ENCODE results near the gene DNAH12. TPM values are rescaled to one million over a fixed set of nuclear protein-coding genes. Genes with fewer than 3 reads are reported as not detected.
"Not testable (repeated sequence)": the region's sequence is repeated elsewhere in the genome, so short reads cannot be mapped to it uniquely, and the experiment has no call there.

The DNAH12 gene
- total RNA-seq, 2 experiments from 2014 or later: not detected

GRCh38 chr3:57354768-57355167 lies 189.4 kb downstream of the DNAH12 start:
- H3K4me3 Mint-ChIP-seq: no peak overlapping the region
- POLR2A ChIA-PET: no interaction called here
- H3K4me1 Mint-ChIP-seq: no peaks in the 10 kb centered on the region
- CTCF ChIA-PET: interaction anchor here (0.6 kb wide), 1 partner anchor 381 kb away, joined by 3 read pairs; no protein-coding TSS in a partner anchor
- H3K9me3 Mint-ChIP-seq (ENCODE audit: low read depth): no peaks in the 10 kb centered on the region
- H3K27ac Mint-ChIP-seq: no peak overlapping the region
- intact Hi-C loops (cut with DNase I, micrococcal nuclease): loop anchor here in 1 of 2 experiments (10.0 kb wide), 1 partner anchor 60 kb away; no protein-coding TSS in a partner anchor
- ATAC-seq: no peak
- DNase-seq: no peak
- no peaks in the 10 kb centered on the region for H3K27me3 Mint-ChIP-seq
- no peaks in the 10 kb centered on the region for H3K36me3 Mint-ChIP-seq (ENCODE audit: low read depth)

DNA sequence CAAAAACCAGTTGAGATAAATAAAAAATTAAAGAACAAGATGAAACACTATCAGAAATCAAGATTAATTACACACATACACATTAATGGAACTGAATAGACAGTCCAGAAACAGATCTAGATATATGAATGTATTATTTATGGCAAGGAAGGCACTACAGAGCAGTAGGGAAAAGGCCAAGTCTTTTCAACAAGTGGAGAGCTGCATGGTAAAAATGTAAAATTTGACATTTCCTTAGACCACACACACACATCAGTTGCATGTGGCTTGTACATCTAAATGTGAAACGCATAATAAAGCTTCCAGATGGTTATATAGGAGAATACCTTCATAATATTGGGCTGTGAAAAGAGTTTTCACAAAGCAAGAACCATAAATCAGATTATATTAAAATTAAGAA lies 193.9 kb downstream of the DNAH12 start:
- intact Hi-C loops (cut with DNase I, micrococcal nuclease): loop anchor here in 1 of 2 experiments (10.0 kb wide), 1 partner anchor 65 kb away; no protein-coding TSS in a partner anchor
- no peaks in the 10 kb centered on the region for H3K27me3 Mint-ChIP-seq
- CTCF ChIA-PET: interaction anchor here (0.9 kb wide), 1 partner anchor 47 kb away, joined by 3 read pairs; no protein-coding TSS in a partner anchor
- ATAC-seq (no peak), DNase-seq (no peak)
- no peaks in the 10 kb centered on the region for H3K36me3 Mint-ChIP-seq (ENCODE audit: low read depth)
- no peaks in the 10 kb centered on the region for H3K4me1 Mint-ChIP-seq
- no peak overlapping the region for H3K27ac Mint-ChIP-seq
- no peak overlapping the region for H3K4me3 Mint-ChIP-seq
- POLR2A ChIA-PET: no interaction called here
- no peaks in the 10 kb centered on the region for H3K9me3 Mint-ChIP-seq (ENCODE audit: low read depth)

- POLR2A ChIA-PET: not testable (repeated sequence)
Observed at GRCh38 chr3:57339071-57339642, 205.0 kb downstream of the DNAH12 start.

GRCh38 chr3:57338272-57339070 lies 205.7 kb downstream of the DNAH12 start:
- POLR2A ChIA-PET; H3K36me3 Mint-ChIP-seq (ENCODE audit: low read depth); CTCF ChIA-PET; intact Hi-C loops (cut with DNase I, micrococcal nuclease); H3K27ac Mint-ChIP-seq; H3K4me3 Mint-ChIP-seq; H3K27me3 Mint-ChIP-seq; H3K9me3 Mint-ChIP-seq (ENCODE audit: low read depth); H3K4me1 Mint-ChIP-seq; ATAC-seq; DNase-seq: not testable (repeated sequence)

More at GRCh38 chr3:57339071-57339642, 205.0 kb downstream of the DNAH12 start:
- DNase-seq; H3K4me3 Mint-ChIP-seq; intact Hi-C loops (cut with DNase I, micrococcal nuclease); H3K36me3 Mint-ChIP-seq (ENCODE audit: low read depth); H3K4me1 Mint-ChIP-seq; ATAC-seq; H3K27me3 Mint-ChIP-seq; H3K27ac Mint-ChIP-seq; H3K9me3 Mint-ChIP-seq (ENCODE audit: low read depth); CTCF ChIA-PET: not testable (repeated sequence)

DNA sequence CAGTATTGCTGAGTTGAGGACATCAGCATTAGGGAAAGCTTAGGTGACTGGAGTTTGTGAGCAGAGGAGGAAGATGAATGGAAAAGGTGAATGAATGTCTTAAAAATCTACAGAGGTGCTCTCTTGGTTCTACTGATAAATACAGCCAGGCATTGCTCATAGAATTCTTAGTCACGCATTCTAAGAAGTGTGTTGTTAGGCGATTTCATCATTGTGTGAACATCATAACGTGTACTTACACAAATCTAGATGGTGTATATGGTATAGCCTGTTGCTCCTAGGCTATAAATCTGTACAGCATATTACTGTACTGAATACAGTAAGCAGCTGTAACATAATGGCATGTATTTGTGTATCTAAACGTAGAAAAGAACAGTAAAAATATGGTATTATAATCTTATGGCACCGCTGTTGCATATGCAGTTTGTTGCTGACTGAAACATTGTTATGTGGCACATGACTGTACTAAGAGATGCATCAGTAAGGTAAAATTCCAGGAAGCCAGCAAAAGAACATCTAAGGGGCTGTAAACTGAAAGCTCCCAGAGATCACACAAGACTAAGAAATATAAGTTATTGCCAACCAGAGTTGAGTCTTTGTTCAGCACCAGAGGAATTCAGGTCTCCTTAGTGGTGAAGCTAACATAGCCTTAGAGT lies 208.7 kb downstream of the DNAH12 start:
- H3K9me3 Mint-ChIP-seq (ENCODE audit: low read depth): no peaks in the 10 kb centered on the region
- ChIA-PET POLR2A (no interaction called here), CTCF (no interaction called here)
- no peaks in the 10 kb centered on the region for H3K4me1 Mint-ChIP-seq
- intact Hi-C loops (cut with DNase I, micrococcal nuclease): no loop called here
- H3K4me3 Mint-ChIP-seq: no peak overlapping the region
- H3K36me3 Mint-ChIP-seq (ENCODE audit: low read depth): no peaks in the 10 kb centered on the region
- DNase-seq: no peak
- ATAC-seq: peak; percentile 49
- H3K27me3 Mint-ChIP-seq: peaks cover 9% of the 10 kb centered on the region
- H3K27ac Mint-ChIP-seq: no peak overlapping the region

- ChIA-PET POLR2A (no interaction called here), CTCF (interaction anchor here (1.3 to 1.5 kb wide), 2 partner anchors 10 to 29 kb away, joined by 3 read pairs; no protein-coding TSS in a partner anchor)
Observed at GRCh38 chr3:57331078-57331610, 213.0 kb downstream of the DNAH12 start.

GRCh38 chr3:57326498-57326897 lies 217.6 kb downstream of the DNAH12 start:
- H3K27me3 Mint-ChIP-seq, H3K4me3 Mint-ChIP-seq, POLR2A ChIA-PET: not testable (repeated sequence)

More at GRCh38 chr3:57331078-57331610, 213.0 kb downstream of the DNAH12 start:
- peaks cover 9% of the 10 kb centered on the region for H3K27me3 Mint-ChIP-seq
- no peak for ATAC-seq
- H3K27ac Mint-ChIP-seq: no peak overlapping the region
- DNase-seq: no peak
- intact Hi-C loops (cut with DNase I, micrococcal nuclease): no loop called here
- no peaks in the 10 kb centered on the region for H3K36me3 Mint-ChIP-seq (ENCODE audit: low read depth)
- no peaks in the 10 kb centered on the region for H3K4me1 Mint-ChIP-seq
- H3K9me3 Mint-ChIP-seq (ENCODE audit: low read depth): no peaks in the 10 kb centered on the region
- H3K4me3 Mint-ChIP-seq: no peak overlapping the region

GRCh38 chr3:57314204-57314603 lies 229.9 kb downstream of the DNAH12 start:
- intact Hi-C loops (cut with DNase I, micrococcal nuclease): no loop called here
- H3K27me3 Mint-ChIP-seq: peaks cover 14% of the 10 kb centered on the region
- DNase-seq (no peak), ATAC-seq (no peak)
- CTCF ChIA-PET: interaction anchor here (1.5 kb wide), 1 partner anchor 63 kb away, joined by 3 read pairs; no protein-coding TSS in a partner anchor
- H3K27ac Mint-ChIP-seq: no peak overlapping the region
- no peaks in the 10 kb centered on the region for H3K36me3 Mint-ChIP-seq (ENCODE audit: low read depth)
- no peak overlapping the region for H3K4me3 Mint-ChIP-seq
- H3K9me3 Mint-ChIP-seq (ENCODE audit: low read depth): peaks cover 1% of the 10 kb centered on the region
- no peaks in the 10 kb centered on the region for H3K4me1 Mint-ChIP-seq
- POLR2A ChIA-PET: no interaction called here

More at GRCh38 chr3:57326498-57326897, 217.6 kb downstream of the DNAH12 start:
- ATAC-seq; H3K36me3 Mint-ChIP-seq (ENCODE audit: low read depth); H3K27ac Mint-ChIP-seq; H3K9me3 Mint-ChIP-seq (ENCODE audit: low read depth); H3K4me1 Mint-ChIP-seq; CTCF ChIA-PET; DNase-seq; intact Hi-C loops (cut with DNase I, micrococcal nuclease): not testable (repeated sequence)

DNA sequence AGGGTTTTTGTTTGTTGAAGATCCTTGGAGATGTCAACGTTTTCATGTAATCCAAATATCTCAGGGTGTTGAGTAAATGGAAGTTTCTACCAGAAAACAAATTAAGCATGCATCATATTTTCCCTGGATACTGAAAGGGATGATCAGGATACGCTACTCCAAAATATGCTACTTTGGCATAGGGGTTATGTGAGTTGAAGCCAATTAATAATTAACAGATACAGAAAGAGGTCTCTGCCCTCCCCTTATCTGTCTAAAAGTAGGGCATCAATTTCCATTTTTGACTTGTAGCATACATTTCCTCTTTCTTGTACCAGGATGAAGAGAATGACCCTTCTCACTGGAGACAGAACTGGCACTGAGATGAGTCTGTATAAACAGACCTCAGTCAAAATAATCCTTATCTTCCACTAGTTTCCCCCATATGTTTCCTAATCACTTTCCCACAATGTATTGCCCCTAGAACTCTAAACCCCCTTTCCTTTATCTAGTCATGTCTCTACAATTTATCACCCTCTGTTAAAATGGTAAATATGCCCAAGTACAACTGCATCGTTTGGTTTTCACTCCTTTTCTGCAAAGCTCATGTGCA lies 234.3 kb downstream of the DNAH12 start:
- no peak overlapping the region for H3K27ac Mint-ChIP-seq
- ATAC-seq (no peak), DNase-seq (no peak)

GRCh38 chr3:57303520-57303919 lies 240.6 kb downstream of the DNAH12 start:
- intact Hi-C loops (cut with DNase I, micrococcal nuclease); H3K4me1 Mint-ChIP-seq; H3K27ac Mint-ChIP-seq; ATAC-seq; DNase-seq; POLR2A ChIA-PET; H3K9me3 Mint-ChIP-seq (ENCODE audit: low read depth); H3K27me3 Mint-ChIP-seq; CTCF ChIA-PET; H3K4me3 Mint-ChIP-seq; H3K36me3 Mint-ChIP-seq (ENCODE audit: low read depth): not testable (repeated sequence)

More for the DNA sequence above, 234.3 kb downstream of the DNAH12 start:
- ChIA-PET CTCF (interaction anchor here (1.0 kb wide), 1 partner anchor 653 kb away, joined by 3 read pairs; no protein-coding TSS in a partner anchor), POLR2A (no interaction called here)
- intact Hi-C loops (cut with DNase I, micrococcal nuclease): no loop called here
- Mint-ChIP-seq H3K4me1 (no peaks in the 10 kb centered on the region), H3K9me3 (ENCODE audit: low read depth) (no peaks in the 10 kb centered on the region), H3K4me3 (no peak overlapping the region), H3K36me3 (ENCODE audit: low read depth) (no peaks in the 10 kb centered on the region), H3K27me3 (peaks cover 2% of the 10 kb centered on the region)

GRCh38 chr3:57298041-57298440 lies 246.1 kb downstream of the DNAH12 start:
- intact Hi-C loops (cut with DNase I, micrococcal nuclease): no loop called here
- Mint-ChIP-seq H3K27ac (no peak overlapping the region), H3K27me3 (peaks cover 8% of the 10 kb centered on the region), H3K9me3 (ENCODE audit: low read depth) (no peaks in the 10 kb centered on the region), H3K4me3 (no peak overlapping the region), H3K36me3 (ENCODE audit: low read depth) (no peaks in the 10 kb centered on the region), H3K4me1 (no peaks in the 10 kb centered on the region)
- ChIA-PET CTCF (interaction anchor here (0.7 kb wide), 1 partner anchor 1008 kb away, joined by 3 read pairs; the partner anchor contains the start of genes HTD2 and RPP14), POLR2A (no interaction called here)
- peak; percentile 82 for ATAC-seq
- DNase-seq: peak; percentile 39

Data from activated CD4-positive, alpha-beta T cell treated with anti-CD3 and anti-CD28 coated beads for 36 hours (primary cell).